ENCODE measurements around the gene NOA1. TPM values are rescaled to one million over a fixed set of nuclear protein-coding genes. Genes with fewer than 3 reads are reported as not detected.

The NOA1 gene
- total and polyA plus RNA-seq, 2 of the 8 experiments (the other 6 are each of a cell fraction or from before 2014, with no cell fraction given) = 24.3 to 28.1 TPM

DNA sequence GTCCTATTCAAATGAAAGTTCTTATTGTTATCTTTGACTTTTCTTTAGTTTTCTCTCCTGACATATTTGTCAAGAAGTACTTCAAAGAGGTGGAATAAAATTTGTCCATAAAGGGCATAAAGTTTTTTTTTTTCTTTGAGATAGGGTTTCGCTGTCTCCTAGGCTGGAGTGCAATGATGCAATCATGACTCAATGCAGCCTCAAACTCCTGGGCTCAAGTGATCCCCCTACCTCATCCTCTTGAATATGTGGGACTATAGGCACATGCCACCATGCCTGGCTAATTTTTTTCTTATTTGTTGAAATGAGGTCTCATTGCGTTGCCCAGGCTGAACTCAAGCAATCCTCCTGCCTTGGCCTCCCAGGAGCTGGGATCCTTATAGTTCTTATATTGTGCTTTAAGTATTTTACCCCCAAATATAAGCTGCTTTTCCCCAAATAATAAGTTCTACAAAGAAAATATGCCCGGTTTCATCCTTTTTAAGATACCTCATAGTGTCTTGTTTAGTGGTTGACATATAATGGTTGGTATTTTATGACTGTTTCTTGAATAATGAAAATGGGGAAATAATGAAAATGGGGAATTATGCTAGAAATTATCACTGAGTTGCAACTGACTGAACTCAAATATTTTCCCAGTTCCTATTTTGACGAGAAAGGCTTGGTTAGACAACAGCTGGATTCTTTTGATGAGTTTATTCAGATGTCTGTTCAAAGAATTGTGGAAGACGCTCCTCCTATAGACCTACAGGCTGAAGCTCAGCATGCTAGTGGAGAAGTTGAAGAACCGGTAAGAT lies 12.9 kb upstream of the NOA1 start:
- no peak overlapping the region for H3K23ac ChIP-seq (ENCODE audit: insufficient read length)
- H3K27me3 ChIP-seq (replicated peaks in 1 of 4; ENCODE audit: control insufficient read depth in 3 of 4, extremely low read depth in 1 of 4, insufficient read depth in 3 of 4, low read length in 3 of 4) = no peaks in the 10 kb centered on the region
- no peak for DNase-seq (ENCODE audit: low read depth in 1 of 2, low spot score in 2 of 2)
- H3K4ac ChIP-seq (replicated peaks; ENCODE audit: insufficient read length, low read depth, low read length) = no peak overlapping the region
- CTCF ChIA-PET (ENCODE audit: partially characterized antibody) = no interaction called here
- H3K14ac ChIP-seq (ENCODE audit: insufficient read length) = no peak overlapping the region
- peaks cover 0 to 45% of the 10 kb centered on the region in 2 experiments; a peak in 2 of 4 replicates for H3K79me2 ChIP-seq (ENCODE audit: control insufficient read depth in 1 of 2, insufficient read depth in 2 of 2, low read length in 2 of 2)
- H2BK12ac ChIP-seq (ENCODE audit: low read depth, low read length) = no peak overlapping the region
- H2AFZ ChIP-seq (ENCODE audit: low read length) = no peak overlapping the region
- H3K18ac ChIP-seq (ENCODE audit: extremely low read depth, low read length) = no peak overlapping the region
- H3K23me2 ChIP-seq (ENCODE audit: low read depth, low read length) = no peaks in the 10 kb centered on the region
- H2BK15ac ChIP-seq (ENCODE audit: low read length) = no peak overlapping the region
- no peak overlapping the region for H2BK5ac ChIP-seq (ENCODE audit: low read depth, low read length)
- H2BK120ac ChIP-seq (replicated peaks; ENCODE audit: low read depth, low read length) = no peak overlapping the region
- H3K56ac ChIP-seq (replicated peaks; ENCODE audit: insufficient read length, low read depth, low read length) = no peak overlapping the region
- H3K4me2 ChIP-seq (ENCODE audit: insufficient read depth in 1 of 2, low read depth in 2 of 2, low read length in 2 of 2) = no peak overlapping the region
- H4K91ac ChIP-seq (replicated peaks; ENCODE audit: insufficient read length, low read length) = no peak overlapping the region
- H4K8ac ChIP-seq (ENCODE audit: extremely low read depth, insufficient read depth, low read length) = no peak overlapping the region
- H4K5ac ChIP-seq (ENCODE audit: insufficient read length, low read depth, low read length) = no peak overlapping the region
- peaks cover 6 to 69% (median 35%) of the 10 kb centered on the region in 4 experiments for H3K36me3 ChIP-seq (ENCODE audit: control insufficient read depth in 2 of 4, insufficient read depth in 4 of 4, low read length in 3 of 4)
- H3K9ac ChIP-seq (replicated peaks in 1 of 4; ENCODE audit: extremely low read depth in 1 of 4, low read depth in 3 of 4, low read length in 3 of 4) = no peak overlapping the region
- 92% methylated on average over 6 of the region's 6 CpGs; no CpG with 5 or more reads in 1 of the 2 experiments for WGBS, 2 experiments (ENCODE audit: extremely low coverage in 1 of 2, insufficient coverage in 1 of 2, insufficient read length in 1 of 2, insufficient replicate concordance in 2 of 2, low coverage in 1 of 2, low lambda C conversion rate in 2 of 2, missing lambda C conversion rate in 1 of 2)
- H3K4me1 ChIP-seq (replicated peaks in 1 of 4; ENCODE audit: control insufficient read depth in 3 of 4, insufficient read depth in 4 of 4, low read length in 3 of 4) = no peaks in the 10 kb centered on the region
- no peak overlapping the region for H3K27ac ChIP-seq (ENCODE audit: low read depth, low read length)
- H2BK20ac ChIP-seq (ENCODE audit: low read length) = no peak overlapping the region
- H3K79me1 ChIP-seq (ENCODE audit: low read depth, low read length) = peaks cover 8% of the 10 kb centered on the region
- FAIRE-seq = no peak
- peaks cover 0 to 11% of the 10 kb centered on the region in 2 experiments for H4K20me1 ChIP-seq (replicated peaks in 1 of 2; ENCODE audit: control insufficient read depth in 1 of 2, insufficient read depth in 2 of 2, low read length in 2 of 2)
- no peak overlapping the region for H3K4me3 ChIP-seq (ENCODE audit: extremely low read depth in 1 of 4, insufficient read depth in 2 of 4, low read depth in 3 of 4, low read length in 4 of 4)
- H3K9me3 ChIP-seq (ENCODE audit: insufficient read depth in 2 of 2, low read depth in 1 of 2, low read length in 1 of 2) = no peaks in the 10 kb centered on the region
- POLR2A ChIA-PET (ENCODE audit: partially characterized antibody) = interaction anchor here (1.5 kb wide), 1 partner anchor 11 kb away, joined by 7 read pairs; the partner anchor contains the start of gene POLR2B
- no peak overlapping the region for H2AK5ac ChIP-seq (ENCODE audit: low read depth, low read length)
- TF ChIP-seq SP1 (IDR thresholded peaks at IDR 0.05; ENCODE audit: low read depth, low read length) = no peak
- TF ChIP-seq CTBP2 (IDR thresholded peaks at IDR 0.05; ENCODE audit: borderline replicate concordance, insufficient read depth, insufficient read length, low read length) = no peak
- TF ChIP-seq SIRT6 (IDR thresholded peaks at IDR 0.05; ENCODE audit: low read length) = no peak

Measured in H1 (cell line).